ENCODE data around the gene CUL9.

CUL9 gene

GRCh38 chr6:43256670-43257366 lies 74.8 kb downstream of the CUL9 start:
- DNase-seq (ENCODE audit: low spot score), result no peak

GRCh38 chr6:43257367-43258145 lies 75.6 kb downstream of the CUL9 start:
- DNase-seq (ENCODE audit: low spot score), result no peak

- DNase-seq (ENCODE audit: low spot score), result no peak
Measured at GRCh38 chr6:43258180-43258579, 76.2 kb downstream of the CUL9 start.

- DNase-seq (ENCODE audit: low spot score), result no peak
Measured at GRCh38 chr6:43258807-43259686, 77.1 kb downstream of the CUL9 start.

- DNase-seq (ENCODE audit: low spot score), result no peak
Measured at GRCh38 chr6:43260791-43261190, 78.8 kb downstream of the CUL9 start.

- no peak for DNase-seq (ENCODE audit: low spot score)
Measured at GRCh38 chr6:43261198-43261597, 79.2 kb downstream of the CUL9 start.

GRCh38 chr6:43262000-43262779 lies 80.2 kb downstream of the CUL9 start:
- DNase-seq (ENCODE audit: low spot score), result no peak

GRCh38 chr6:43262780-43263313 lies 80.9 kb downstream of the CUL9 start:
- no peak for DNase-seq (ENCODE audit: low spot score)

GRCh38 chr6:43263314-43264178 lies 81.5 kb downstream of the CUL9 start:
- no peak for DNase-seq (ENCODE audit: low spot score)

GRCh38 chr6:43264599-43265145 lies 82.7 kb downstream of the CUL9 start:
- DNase-seq (ENCODE audit: low spot score), result no peak

GRCh38 chr6:43265564-43265963 lies 83.6 kb downstream of the CUL9 start:
- no peak for DNase-seq (ENCODE audit: low spot score)

- no peak for DNase-seq (ENCODE audit: low spot score)
Measured at GRCh38 chr6:43267619-43268354, 85.8 kb downstream of the CUL9 start.

GRCh38 chr6:43268355-43268700 lies 86.3 kb downstream of the CUL9 start:
- peak; percentile 67 for DNase-seq (ENCODE audit: low spot score)

GRCh38 chr6:43268782-43269272 lies 86.8 kb downstream of the CUL9 start:
- DNase-seq (ENCODE audit: low spot score), result no peak

GRCh38 chr6:43269273-43270007 lies 87.4 kb downstream of the CUL9 start:
- DNase-seq (ENCODE audit: low spot score), result no peak

GRCh38 chr6:43271103-43271815 lies 89.3 kb downstream of the CUL9 start:
- DNase-seq (ENCODE audit: low spot score), result no peak

- no peak for DNase-seq (ENCODE audit: low spot score)
Measured at GRCh38 chr6:43271944-43272343, 89.9 kb downstream of the CUL9 start.

GRCh38 chr6:43273707-43274106 lies 91.7 kb downstream of the CUL9 start:
- DNase-seq (ENCODE audit: low spot score), result no peak
